Upper lobe of left lung (tissue), 4 donors: Measurements from ENCODE around the gene DDR1.

Source experiments
- EP300 ChIP-seq, 4 donors: sonication (generic); formaldehyde crosslinking; IDR thresholded peaks; one replicate each; pipeline ENCODE4 v1.5.1; 2017; ENCODE audit warnings: antibody characterized with exemption in 4 of 4, control low read depth in 2 of 4
- POLR2A ChIP-seq, 4 donors: fragments of 450-650 bp; IDR thresholded peaks; one replicate each; pipeline ENCODE4 v1.5.1; 2016 to 2017; ENCODE audit warnings: antibody characterized with exemption in 4 of 4, mild to moderate bottlenecking in 2 of 4
- TF ChIP-seq, protein P1 (sequence below), 6 experiments: fragments of 450-650 bp in 4 of 6; fragments of 200-600 bp in 2 of 6; sonication (generic) in 2 of 6; IDR thresholded peaks; one replicate each; pipeline ENCODE4 v1.5.1; 2016 to 2019; ENCODE audit warnings: antibody characterized with exemption in 6 of 6

DNA sequence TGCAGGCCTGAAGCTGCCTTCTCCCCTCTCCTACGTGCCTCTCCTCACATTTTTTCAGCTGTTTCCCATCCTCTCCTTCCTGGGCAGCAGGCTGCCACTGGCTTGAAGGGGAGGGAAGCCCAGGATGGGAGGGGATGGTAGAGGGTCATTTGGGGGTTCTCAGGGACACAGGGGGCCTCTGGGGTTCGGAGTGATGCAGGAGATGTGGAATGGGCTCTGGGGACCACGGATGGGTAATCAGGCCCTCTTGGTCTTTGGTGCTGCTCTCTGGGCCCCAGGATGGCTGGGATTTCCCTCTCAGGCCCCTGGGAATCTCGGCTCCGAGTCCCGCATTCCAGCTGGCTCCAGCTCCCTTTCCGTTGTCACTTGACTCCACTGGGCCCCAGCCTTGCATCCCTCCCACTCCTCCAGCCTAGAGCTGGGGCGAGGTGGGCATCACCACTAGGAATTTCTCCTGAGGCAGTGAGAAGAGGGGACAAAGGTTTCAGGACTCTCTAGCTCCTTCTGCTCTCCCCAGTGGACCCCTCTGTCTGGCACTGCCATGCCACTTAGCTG, 2.0 kb upstream of the DDR1 start:
- TF ChIP-seq POLR2A (IDR thresholded peaks at IDR 0.05), result no peak
- TF ChIP-seq, protein P1, sequence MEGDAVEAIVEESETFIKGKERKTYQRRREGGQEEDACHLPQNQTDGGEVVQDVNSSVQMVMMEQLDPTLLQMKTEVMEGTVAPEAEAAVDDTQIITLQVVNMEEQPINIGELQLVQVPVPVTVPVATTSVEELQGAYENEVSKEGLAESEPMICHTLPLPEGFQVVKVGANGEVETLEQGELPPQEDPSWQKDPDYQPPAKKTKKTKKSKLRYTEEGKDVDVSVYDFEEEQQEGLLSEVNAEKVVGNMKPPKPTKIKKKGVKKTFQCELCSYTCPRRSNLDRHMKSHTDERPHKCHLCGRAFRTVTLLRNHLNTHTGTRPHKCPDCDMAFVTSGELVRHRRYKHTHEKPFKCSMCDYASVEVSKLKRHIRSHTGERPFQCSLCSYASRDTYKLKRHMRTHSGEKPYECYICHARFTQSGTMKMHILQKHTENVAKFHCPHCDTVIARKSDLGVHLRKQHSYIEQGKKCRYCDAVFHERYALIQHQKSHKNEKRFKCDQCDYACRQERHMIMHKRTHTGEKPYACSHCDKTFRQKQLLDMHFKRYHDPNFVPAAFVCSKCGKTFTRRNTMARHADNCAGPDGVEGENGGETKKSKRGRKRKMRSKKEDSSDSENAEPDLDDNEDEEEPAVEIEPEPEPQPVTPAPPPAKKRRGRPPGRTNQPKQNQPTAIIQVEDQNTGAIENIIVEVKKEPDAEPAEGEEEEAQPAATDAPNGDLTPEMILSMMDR (IDR thresholded peaks at IDR 0.05), result no peak
- no peak for TF ChIP-seq EP300 (IDR thresholded peaks at IDR 0.05)
